D721Med (cell line): ENCODE measurements around the gene MBLAC1.

ENCODE experiments used
- DNase-seq: peaks from one replicate; pipeline ENCODE4 v3.0.0; 2011; ENCODE audit warnings: low spot score; ENCODE audit not compliant: insufficient read length
- FAIRE-seq: peaks from 2 replicates; lab custom pipeline; 2011; peaks lifted over from hg19 to GRCh38; lab: Jason Lieb, UNC
- TF ChIP-seq, protein P1 (sequence below): IDR thresholded peaks from 2 replicates; pipeline ENCODE4 v1.5.1; 2012; ENCODE audit warnings: mild to moderate bottlenecking, control low read depth; ENCODE audit not compliant: insufficient read depth; ENCODE audit errors: missing control alignments

MBLAC1 gene

DNA sequence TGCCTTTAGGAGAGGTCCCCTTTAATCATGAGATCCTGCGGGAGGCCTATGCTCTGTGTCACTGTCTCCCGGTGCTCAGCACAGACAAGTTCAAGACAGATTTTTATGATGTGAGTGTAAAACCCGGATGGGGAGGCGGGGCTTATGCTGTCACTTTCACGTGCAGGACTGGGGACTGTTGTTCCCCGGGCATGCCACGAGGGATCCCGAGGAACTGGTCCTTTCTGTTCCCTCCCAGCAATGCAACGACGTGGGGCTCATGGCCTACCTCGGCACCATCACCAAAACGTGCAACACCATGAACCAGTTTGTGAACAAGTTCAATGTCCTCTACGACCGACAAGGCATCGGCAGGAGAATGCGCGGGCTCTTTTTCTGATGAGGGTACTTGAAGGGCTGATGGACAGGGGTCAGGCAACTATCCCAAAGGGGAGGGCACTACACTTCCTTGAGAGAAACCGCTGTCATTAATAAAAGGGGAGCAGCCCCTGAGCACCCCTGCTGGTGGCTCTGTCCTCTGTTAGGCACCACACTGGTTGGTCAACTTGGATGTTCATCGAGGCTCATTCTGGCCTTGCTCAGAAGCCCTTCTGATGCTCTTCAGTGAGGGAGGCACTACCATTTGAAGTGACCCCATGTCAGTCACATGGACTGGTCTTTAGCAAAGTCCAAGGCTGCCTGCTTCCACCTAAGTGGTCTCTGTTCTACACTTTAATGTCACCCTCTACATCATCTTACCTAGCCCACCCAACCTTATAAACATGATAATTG is 35.2 kb upstream of the MBLAC1 start:
- DNase-seq = no peak
- FAIRE-seq = no peak
- TF ChIP-seq, protein P1, sequence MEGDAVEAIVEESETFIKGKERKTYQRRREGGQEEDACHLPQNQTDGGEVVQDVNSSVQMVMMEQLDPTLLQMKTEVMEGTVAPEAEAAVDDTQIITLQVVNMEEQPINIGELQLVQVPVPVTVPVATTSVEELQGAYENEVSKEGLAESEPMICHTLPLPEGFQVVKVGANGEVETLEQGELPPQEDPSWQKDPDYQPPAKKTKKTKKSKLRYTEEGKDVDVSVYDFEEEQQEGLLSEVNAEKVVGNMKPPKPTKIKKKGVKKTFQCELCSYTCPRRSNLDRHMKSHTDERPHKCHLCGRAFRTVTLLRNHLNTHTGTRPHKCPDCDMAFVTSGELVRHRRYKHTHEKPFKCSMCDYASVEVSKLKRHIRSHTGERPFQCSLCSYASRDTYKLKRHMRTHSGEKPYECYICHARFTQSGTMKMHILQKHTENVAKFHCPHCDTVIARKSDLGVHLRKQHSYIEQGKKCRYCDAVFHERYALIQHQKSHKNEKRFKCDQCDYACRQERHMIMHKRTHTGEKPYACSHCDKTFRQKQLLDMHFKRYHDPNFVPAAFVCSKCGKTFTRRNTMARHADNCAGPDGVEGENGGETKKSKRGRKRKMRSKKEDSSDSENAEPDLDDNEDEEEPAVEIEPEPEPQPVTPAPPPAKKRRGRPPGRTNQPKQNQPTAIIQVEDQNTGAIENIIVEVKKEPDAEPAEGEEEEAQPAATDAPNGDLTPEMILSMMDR = no peak

- FAIRE-seq (no peak), DNase-seq (no peak)
- TF ChIP-seq, protein P1 = no peak
Observed at GRCh38 chr7:100093054-100093453, 33.7 kb upstream of the MBLAC1 start.

- FAIRE-seq = no peak
- TF ChIP-seq, protein P1 = no peak
Observed at GRCh38 chr7:100093498-100093897, 33.3 kb upstream of the MBLAC1 start.

DNA sequence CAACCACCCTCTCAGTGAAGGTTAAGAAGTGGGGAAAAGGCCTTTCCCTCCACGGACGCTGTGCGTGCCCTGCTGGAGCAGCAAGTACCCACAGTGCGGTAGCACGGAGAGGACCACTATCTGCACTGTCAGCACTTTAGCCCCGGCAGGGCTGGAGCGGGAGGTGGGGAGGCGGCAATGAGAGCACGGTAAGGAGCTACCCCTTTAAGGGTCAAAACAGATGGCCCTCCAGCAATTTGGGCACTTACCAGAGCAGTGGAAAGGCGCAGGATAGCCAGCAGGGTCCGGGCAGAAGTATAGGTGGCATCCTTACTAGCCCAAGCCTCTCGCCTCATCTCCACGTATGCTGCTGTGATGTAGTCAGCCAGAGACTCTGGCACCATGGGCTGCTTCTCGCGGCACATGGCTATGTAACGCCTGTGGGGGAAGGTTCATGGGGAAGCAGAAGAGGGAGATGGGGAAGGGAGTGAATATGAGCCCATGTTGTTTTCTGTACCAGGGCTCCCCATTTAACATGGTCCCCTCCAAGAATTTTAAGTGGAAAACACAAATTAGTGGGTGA is 32.8 kb upstream of the MBLAC1 start:
- TF ChIP-seq, protein P1 = no peak
- no peak for DNase-seq
- FAIRE-seq = no peak

More at GRCh38 chr7:100093498-100093897, 33.3 kb upstream of the MBLAC1 start:
- no peak for DNase-seq

GRCh38 chr7:100095289-100095688 is 31.5 kb upstream of the MBLAC1 start:
- DNase-seq (no peak), FAIRE-seq (no peak)
- TF ChIP-seq, protein P1 = no peak

DNA sequence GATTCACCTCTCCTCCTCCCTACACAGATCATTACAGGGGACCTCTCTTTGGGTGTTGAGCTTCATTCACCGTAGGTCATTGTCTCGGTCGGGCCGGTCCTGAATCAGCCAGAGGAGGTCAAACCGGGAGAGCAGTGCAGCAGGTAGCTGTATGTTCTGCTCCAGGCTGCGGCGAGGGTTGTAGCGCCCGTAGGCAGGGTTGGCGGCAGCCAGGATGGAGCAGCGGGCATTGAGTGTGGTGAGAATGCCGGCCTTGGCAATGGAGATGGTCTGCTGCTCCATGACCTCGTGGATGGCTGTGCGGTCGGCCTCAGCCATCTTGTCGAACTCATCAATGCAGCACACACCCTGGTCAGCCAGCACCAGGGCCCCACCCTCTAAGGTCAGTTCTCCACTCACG is 31.1 kb upstream of the MBLAC1 start:
- FAIRE-seq = no peak

More for the DNA sequence above, 31.1 kb upstream of the MBLAC1 start:
- no peak for DNase-seq
- TF ChIP-seq, protein P1 = no peak
